GM18520 (cell line): ENCODE measurements around the gene AAMP.
"Not testable (repeated sequence)": the region's sequence is repeated elsewhere in the genome, so short reads cannot be mapped to it uniquely, and the experiment has no call there.

ENCODE experiments used
- ATAC-seq: cut with Tn5 transposase; IDR thresholded peaks from one replicate; pipeline ENCODE4 v1.9.1; 2021; ENCODE audit not compliant: unreplicated experiment

AAMP gene

GRCh38 chr2:218275371-218276072, 5.6 kb upstream of the AAMP start:
- no peak for ATAC-seq

- no peak for ATAC-seq
Measured at GRCh38 chr2:218274586-218274985, 4.6 kb upstream of the AAMP start.

GRCh38 chr2:218273908-218274249, 3.9 kb upstream of the AAMP start:
- ATAC-seq = no peak

- not testable (repeated sequence) for ATAC-seq
Measured at GRCh38 chr2:218273214-218273907, 3.4 kb upstream of the AAMP start.

- no peak for ATAC-seq
Measured at GRCh38 chr2:218272531-218273212, 2.7 kb upstream of the AAMP start.

- no peak for ATAC-seq
Measured at GRCh38 chr2:218271865-218272530, 2.1 kb upstream of the AAMP start.

GRCh38 chr2:218271487-218271797, 1.5 kb upstream of the AAMP start:
- no peak for ATAC-seq

GRCh38 chr2:218270721-218271486, 967 bp upstream of the AAMP start:
- no peak for ATAC-seq

- no peak for ATAC-seq
Measured at GRCh38 chr2:218267259-218267658, 2.7 kb downstream of the AAMP start.

GRCh38 chr2:218266316-218266979, 3.5 kb downstream of the AAMP start:
- no peak for ATAC-seq

- no peak for ATAC-seq
Measured at GRCh38 chr2:218265626-218266025, 4.3 kb downstream of the AAMP start.

GRCh38 chr2:218264773-218265561, 5.0 kb downstream of the AAMP start:
- ATAC-seq = no peak

GRCh38 chr2:218263817-218264641, 5.9 kb downstream of the AAMP start:
- no peak for ATAC-seq

- ATAC-seq = no peak
Measured at GRCh38 chr2:218262631-218263586, 7.0 kb downstream of the AAMP start.

- no peak for ATAC-seq
Measured at GRCh38 chr2:218262237-218262600, 7.7 kb downstream of the AAMP start.

- no peak for ATAC-seq
Measured at GRCh38 chr2:218261423-218262236, 8.3 kb downstream of the AAMP start.
